ENCODE measurements around the gene STK17A.
A peak's percentile ranks its signal among the peaks of the same experiment; 100 is the strongest.
"Not testable (repeated sequence)": the region's sequence is repeated elsewhere in the genome, so short reads cannot be mapped to it uniquely, and the experiment has no call there.

STK17A gene

DNA sequence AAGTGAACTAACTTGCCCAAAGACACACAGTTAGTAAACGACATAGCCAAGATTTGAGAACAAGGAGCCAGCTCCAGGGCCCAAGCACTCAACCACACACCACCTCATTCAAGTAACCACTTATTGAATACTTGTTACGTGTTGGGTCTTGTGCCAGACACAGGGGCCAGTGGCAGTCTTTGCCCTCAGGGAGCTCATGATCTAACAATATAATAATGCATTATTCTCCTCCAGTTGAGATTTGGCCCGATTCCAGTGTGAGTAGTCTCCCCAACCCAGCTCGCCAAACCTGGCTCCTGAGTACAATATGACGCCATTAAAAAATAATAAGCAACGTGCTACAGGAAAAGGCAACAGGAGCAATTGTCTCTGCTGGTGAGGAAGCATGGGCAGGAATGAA is 14.4 kb upstream of the STK17A start:
- no peak for DNase-seq (ENCODE audit: low spot score)

GRCh38 chr7:43569424-43569823 is 13.5 kb upstream of the STK17A start:
- no peak for DNase-seq (ENCODE audit: low spot score)

GRCh38 chr7:43570688-43571365 is 12.1 kb upstream of the STK17A start:
- DNase-seq (ENCODE audit: low spot score), result no peak

GRCh38 chr7:43572516-43573049 is 10.3 kb upstream of the STK17A start:
- peak; percentile 39 for DNase-seq (ENCODE audit: low spot score)

GRCh38 chr7:43573832-43574231 is 9.1 kb upstream of the STK17A start:
- DNase-seq (ENCODE audit: low spot score), result not testable (repeated sequence)

DNA sequence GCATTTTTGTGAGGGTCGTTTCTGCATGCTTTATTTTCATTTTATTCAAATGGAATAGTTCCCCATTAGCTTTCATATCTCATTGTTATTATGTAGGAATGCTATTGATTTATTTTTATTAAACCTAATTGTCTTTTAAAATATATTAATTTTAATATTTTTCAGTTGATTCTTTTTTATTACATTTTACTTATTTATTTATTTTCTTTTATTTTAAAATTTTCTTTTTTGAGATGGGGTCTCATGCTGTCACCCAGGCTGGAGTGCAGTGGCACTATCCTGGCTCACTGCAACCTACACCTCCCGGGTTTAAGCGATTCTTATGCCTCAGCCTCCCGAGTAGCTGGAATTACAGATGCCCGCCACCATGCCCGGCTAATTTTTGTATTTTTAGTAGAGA is 7.4 kb upstream of the STK17A start:
- no peak for DNase-seq (ENCODE audit: low spot score)

DNA sequence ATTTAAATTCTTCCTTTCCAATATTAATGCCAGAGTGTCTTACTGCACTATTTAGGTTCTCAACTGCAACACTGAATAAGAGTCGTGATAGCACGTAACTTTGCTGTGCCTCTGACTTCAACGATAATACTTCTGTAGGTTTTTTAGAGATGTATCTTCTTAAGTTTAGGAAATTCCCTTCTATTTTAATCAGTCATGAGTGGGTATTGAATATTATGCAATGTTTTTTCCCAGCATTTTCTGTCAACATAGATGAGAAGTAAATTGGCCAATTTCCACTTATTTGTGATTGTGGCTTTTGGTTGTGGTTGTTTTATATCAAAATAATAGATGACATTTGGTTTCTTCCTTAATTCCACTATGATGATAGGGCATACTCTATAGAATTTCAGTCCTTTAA is 6.7 kb upstream of the STK17A start:
- DNase-seq (ENCODE audit: low spot score), result no peak

DNA sequence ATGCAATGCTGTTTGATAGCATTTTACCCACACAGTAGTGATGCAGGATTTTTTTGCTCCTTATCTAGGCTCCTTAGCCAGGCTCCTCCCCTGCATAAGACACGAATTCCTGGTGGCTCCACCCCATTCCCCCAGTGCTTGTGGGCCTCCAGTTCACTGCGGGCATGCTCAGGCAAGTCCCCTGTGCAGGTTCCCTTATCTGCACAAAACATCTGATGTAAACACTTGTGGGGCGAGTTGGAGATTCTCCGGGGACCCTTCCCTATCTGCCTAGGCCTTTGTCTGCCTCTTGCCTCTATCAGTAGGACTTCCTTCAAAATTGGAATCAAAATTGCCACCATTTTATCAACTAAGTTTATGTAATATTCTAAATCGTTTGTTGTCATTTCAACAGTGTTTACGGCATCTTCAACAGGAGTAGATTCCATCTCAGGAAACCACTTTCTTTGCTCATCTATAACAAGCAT is 5.4 kb upstream of the STK17A start:
- no peak for DNase-seq (ENCODE audit: low spot score)

DNA sequence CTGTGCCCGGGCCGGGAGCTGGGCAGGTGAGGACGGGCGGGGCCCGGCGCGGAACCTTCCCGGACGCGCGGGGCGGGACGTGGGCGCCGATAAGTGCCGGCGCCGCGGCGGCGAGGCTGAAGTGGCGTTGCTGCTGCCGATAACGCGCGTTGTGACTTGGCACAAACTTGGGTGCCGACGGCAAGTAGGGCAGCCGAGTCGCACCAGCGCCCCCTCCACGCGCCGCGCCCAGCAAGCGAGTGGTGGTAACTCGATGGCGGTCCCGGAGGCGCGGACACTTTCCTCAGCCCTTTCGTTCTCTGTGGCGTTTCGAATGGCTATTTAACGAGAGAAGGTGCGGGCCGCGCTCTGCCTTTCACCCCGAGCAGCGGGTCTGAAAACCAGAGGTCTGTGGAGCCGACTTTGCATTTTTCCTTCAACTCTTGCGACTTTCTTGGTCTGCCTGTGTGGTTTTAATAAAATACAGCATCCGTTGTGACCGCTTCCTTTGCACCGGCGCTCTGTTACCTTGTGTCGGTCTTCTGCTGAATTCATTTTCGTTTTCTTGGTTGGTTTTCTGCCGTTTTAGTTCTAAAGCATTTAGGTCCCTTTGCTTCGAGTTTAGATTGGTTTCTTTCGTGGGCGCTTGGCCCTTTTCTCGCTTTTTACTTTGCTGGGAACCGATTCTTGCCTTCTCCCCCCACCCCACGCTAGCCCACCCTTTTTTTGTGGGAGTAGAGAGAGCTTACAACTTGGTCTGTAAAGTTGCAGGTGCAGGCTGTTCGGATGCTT is 701 bp downstream of the STK17A start:
- peak; percentile 66 for DNase-seq (ENCODE audit: low spot score)

DNA sequence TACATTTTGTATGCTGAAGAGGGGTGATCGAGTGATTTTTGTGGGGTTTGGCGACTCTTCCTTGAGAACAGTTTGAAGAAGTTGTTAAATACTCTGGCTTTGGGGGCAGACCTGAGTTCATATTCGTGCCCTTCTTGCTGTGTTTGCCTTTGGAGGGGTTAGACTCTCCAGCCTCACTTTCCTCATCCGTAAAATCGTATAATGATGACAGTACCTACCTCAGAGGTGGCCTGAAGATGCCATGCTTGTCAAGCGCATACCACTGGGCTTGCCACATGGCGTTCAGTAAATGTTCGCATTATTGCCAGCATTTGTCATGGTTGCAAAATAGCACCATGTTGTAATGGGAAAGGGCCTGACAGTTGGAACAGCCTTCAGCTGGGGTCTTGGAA is 1.3 kb downstream of the STK17A start:
- peak; percentile 50 for DNase-seq (ENCODE audit: low spot score)

DNA sequence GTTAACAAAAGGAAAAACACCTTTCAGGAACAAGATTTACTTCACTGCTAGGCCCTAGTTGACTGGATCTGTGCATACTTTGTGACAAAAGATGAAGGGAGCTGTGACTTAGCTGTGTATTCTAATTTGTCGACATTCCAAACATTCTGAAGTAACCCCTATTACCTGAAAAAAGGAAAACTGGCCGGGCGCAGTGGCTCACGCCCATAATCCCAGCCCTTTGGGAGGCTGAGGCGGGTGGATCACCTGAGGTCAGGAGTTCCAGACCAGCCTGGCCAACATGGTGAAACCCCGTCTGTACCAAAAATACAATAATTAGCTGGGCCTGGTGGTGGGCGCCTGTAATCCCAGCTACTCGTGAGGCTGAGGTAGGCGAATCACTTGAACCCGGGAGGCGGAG is 1.8 kb downstream of the STK17A start:
- not testable (repeated sequence) for DNase-seq (ENCODE audit: low spot score)

GRCh38 chr7:43585562-43585961 is 2.7 kb downstream of the STK17A start:
- DNase-seq (ENCODE audit: low spot score), result peak; percentile 37

- DNase-seq (ENCODE audit: low spot score), result peak; percentile 71
Observed at GRCh38 chr7:43586251-43586900, 3.5 kb downstream of the STK17A start.

GRCh38 chr7:43588477-43589132 is 5.7 kb downstream of the STK17A start:
- no peak for DNase-seq (ENCODE audit: low spot score)

DNA sequence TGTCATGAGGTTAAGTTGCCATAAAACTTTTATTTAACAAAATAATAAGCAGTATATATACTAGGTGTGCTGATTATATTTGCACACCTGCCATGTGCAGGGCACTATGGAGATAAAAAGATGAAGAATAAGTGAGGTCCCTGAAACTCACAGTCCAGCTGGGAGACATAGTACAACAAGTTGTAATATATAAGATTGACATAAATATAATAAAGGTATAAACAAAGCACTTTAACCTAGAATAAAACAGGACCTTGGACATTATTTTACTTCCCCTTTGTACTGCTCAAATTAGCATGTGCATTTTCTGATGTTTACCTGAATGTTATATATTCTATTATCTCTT is 6.2 kb downstream of the STK17A start:
- no peak for DNase-seq (ENCODE audit: low spot score)

DNA sequence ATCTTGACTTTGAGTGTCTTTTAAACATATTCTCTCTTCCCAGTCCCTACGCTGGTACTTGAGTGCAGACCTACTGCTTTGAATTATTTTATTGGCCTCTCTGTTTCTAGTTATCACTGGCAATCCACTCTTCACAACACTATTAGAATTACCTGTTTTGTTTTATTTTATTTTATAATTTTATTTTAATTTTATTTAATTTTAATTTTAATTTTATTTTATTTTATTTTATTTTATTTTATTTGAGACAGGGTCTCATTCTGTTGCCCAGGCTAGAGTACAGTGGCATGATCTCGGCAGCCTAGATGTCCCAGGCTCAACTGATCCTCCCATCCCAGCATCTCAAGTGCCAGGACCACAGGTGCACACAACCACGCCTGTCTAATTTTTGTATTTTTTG is 6.8 kb downstream of the STK17A start:
- DNase-seq (ENCODE audit: low spot score), result no peak

DNA sequence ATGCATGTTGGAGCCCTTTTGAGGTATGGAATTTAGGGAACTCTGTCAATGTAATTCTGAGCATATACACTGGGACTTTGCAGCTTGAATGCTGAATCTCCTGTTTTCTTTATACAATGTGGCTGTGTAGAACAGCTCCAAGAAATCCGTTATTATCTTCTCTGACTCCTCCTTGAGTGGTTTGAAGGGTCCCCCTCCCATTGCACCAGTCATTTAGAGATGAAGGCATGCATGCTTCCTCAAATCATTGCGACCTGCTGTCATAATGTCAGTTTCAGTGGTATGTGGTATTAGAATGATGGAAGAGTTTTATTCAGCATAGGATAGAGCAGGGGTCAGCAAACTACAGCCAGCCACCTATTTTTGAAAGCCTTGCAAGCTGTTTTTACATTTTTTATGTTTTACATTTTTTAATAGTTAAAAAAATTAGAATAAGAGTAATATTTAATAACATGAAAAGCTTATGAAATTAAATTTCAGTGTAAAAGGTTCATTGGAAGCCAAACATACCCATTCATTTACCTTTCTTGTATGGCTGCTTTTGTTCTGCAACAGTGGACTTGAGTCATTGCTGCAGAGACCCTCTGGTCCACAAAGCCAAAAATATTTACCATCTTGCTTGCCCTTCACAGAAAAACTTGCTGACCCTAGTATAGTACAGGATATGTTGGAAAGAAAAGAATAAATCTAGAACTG is 8.1 kb downstream of the STK17A start:
- no peak for DNase-seq (ENCODE audit: low spot score)

- DNase-seq (ENCODE audit: low spot score), result peak; percentile 38
Observed at GRCh38 chr7:43591558-43592180, 8.8 kb downstream of the STK17A start.

DNA sequence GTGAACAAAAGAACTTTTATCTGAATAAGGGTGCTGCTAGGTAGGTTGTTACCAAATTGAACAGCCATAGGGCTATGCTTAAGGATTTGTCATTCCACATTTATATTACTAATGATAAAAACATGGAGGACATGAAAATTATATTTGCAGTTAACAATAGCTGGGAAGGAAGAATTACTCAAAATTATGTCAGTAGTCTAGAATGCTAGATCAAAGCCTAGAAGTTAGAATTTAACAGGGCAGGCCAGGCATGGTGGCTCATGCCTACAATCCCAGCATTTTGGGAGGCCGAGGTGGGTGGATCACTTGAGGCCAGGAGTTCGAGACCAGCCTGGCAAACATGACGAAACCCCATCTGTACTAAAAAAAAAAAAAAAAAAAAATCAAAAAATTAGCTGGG is 9.4 kb downstream of the STK17A start:
- DNase-seq (ENCODE audit: low spot score), result no peak

DNA sequence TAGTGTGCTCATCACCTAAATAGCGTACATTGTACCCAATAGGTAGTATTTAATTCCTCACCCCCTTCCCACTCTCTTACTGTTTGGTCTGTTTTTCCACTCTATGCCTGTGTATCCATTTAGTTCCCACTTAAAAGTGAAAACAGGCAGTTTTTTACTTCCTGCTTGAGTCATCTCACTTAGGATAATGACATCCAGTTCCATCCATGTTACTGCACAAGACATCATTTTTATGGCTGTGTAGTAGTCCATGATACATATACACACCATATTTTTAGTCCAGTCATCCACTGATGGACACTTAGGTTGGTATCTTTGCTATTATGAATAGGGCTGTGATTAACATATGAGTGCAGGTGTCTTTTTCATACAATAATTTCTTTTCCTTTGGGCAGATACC is 10.1 kb downstream of the STK17A start:
- DNase-seq (ENCODE audit: low spot score), result no peak

GRCh38 chr7:43594020-43594419 is 11.1 kb downstream of the STK17A start:
- no peak for DNase-seq (ENCODE audit: low spot score)

Data from CD4-positive, alpha-beta T cell treated with Interleukin-2 at 100 ng/mL for 4 hours (primary cell).